ENCODE results near the gene ETV1.
"Not testable (repeated sequence)": the region's sequence is repeated elsewhere in the genome, so short reads cannot be mapped to it uniquely, and the experiment has no call there.

ETV1 gene

GRCh38 chr7:13933536-13933935, 55.9 kb downstream of the ETV1 start:
- in situ Hi-C loops (cut with HindIII; ENCODE audit: low sequenced_read_pairs) = no loop called here

- in situ Hi-C loops (cut with HindIII; ENCODE audit: low sequenced_read_pairs) = no loop called here
These were observed 56.4 kb downstream of the ETV1 start for GRCh38 chr7:13933091-13933490.

- in situ Hi-C loops (cut with HindIII; ENCODE audit: low sequenced_read_pairs) = no loop called here
These were observed 57.3 kb downstream of the ETV1 start for GRCh38 chr7:13932131-13932530.

- in situ Hi-C loops (cut with HindIII; ENCODE audit: low sequenced_read_pairs) = no loop called here
These were observed 68.4 kb downstream of the ETV1 start for GRCh38 chr7:13921062-13921461.

- in situ Hi-C loops (cut with HindIII; ENCODE audit: low sequenced_read_pairs) = no loop called here
These were observed 69.3 kb downstream of the ETV1 start for GRCh38 chr7:13920053-13920697.

- in situ Hi-C loops (cut with HindIII; ENCODE audit: low sequenced_read_pairs) = not testable (repeated sequence)
These were observed 71.1 kb downstream of the ETV1 start for GRCh38 chr7:13918333-13918732.

GRCh38 chr7:13917103-13917502, 72.4 kb downstream of the ETV1 start:
- in situ Hi-C loops (cut with HindIII; ENCODE audit: low sequenced_read_pairs) = not testable (repeated sequence)

- in situ Hi-C loops (cut with HindIII; ENCODE audit: low sequenced_read_pairs) = no loop called here
These were observed 73.6 kb downstream of the ETV1 start for GRCh38 chr7:13915891-13916290.

GRCh38 chr7:13912715-13913278, 76.7 kb downstream of the ETV1 start:
- in situ Hi-C loops (cut with HindIII; ENCODE audit: low sequenced_read_pairs) = no loop called here

- in situ Hi-C loops (cut with HindIII; ENCODE audit: low sequenced_read_pairs) = no loop called here
These were observed 77.6 kb downstream of the ETV1 start for GRCh38 chr7:13911909-13912308.

- in situ Hi-C loops (cut with HindIII; ENCODE audit: low sequenced_read_pairs) = no loop called here
These were observed 78.5 kb downstream of the ETV1 start for GRCh38 chr7:13910805-13911551.

GRCh38 chr7:13908667-13909397, 80.6 kb downstream of the ETV1 start:
- in situ Hi-C loops (cut with HindIII; ENCODE audit: low sequenced_read_pairs) = no loop called here

- in situ Hi-C loops (cut with HindIII; ENCODE audit: low sequenced_read_pairs) = no loop called here
These were observed 81.6 kb downstream of the ETV1 start for GRCh38 chr7:13907831-13908230.

GRCh38 chr7:13904689-13905088, 84.8 kb downstream of the ETV1 start:
- in situ Hi-C loops (cut with HindIII; ENCODE audit: low sequenced_read_pairs) = no loop called here

- in situ Hi-C loops (cut with HindIII; ENCODE audit: low sequenced_read_pairs) = no loop called here
These were observed 85.5 kb downstream of the ETV1 start for GRCh38 chr7:13904007-13904406.

GRCh38 chr7:13901577-13901976, 87.9 kb downstream of the ETV1 start:
- in situ Hi-C loops (cut with HindIII; ENCODE audit: low sequenced_read_pairs) = no loop called here

- in situ Hi-C loops (cut with HindIII; ENCODE audit: low sequenced_read_pairs) = no loop called here
These were observed 90.4 kb downstream of the ETV1 start for GRCh38 chr7:13898957-13899670.

- in situ Hi-C loops (cut with HindIII; ENCODE audit: low sequenced_read_pairs) = no loop called here
These were observed 91.6 kb downstream of the ETV1 start for GRCh38 chr7:13897819-13898218.

GRCh38 chr7:13894954-13895353, 94.5 kb downstream of the ETV1 start:
- in situ Hi-C loops (cut with HindIII; ENCODE audit: low sequenced_read_pairs) = no loop called here

GRCh38 chr7:13894377-13894776, 95.1 kb downstream of the ETV1 start:
- in situ Hi-C loops (cut with HindIII; ENCODE audit: low sequenced_read_pairs) = no loop called here

GRCh38 chr7:13890793-13891192, 98.7 kb downstream of the ETV1 start:
- in situ Hi-C loops (cut with HindIII; ENCODE audit: low sequenced_read_pairs) = no loop called here
